Activated T-cell treated with anti-CD3 and anti-CD28 coated beads, Interleukin-2, amount 50 U/mL, for 24 hours (primary cell): ENCODE data around the gene ISCA2.
"Not testable (repeated sequence)": the region's sequence is repeated elsewhere in the genome, so short reads cannot be mapped to it uniquely, and the experiment has no call there.

Experiments used
- DNase-seq: peaks from one replicate; pipeline ENCODE4 v3.0.0-alpha.2; 2020
- H3K27ac Mint-ChIP-seq: 2 replicates; pipeline ENCODE4 v1.8.0; 2020; ENCODE audit warnings: mild to moderate bottlenecking, mixed read lengths
- H3K27me3 Mint-ChIP-seq: 2 replicates; pipeline ENCODE4 v1.8.0; 2020; ENCODE audit warnings: mixed read lengths
- H3K36me3 Mint-ChIP-seq: 2 replicates; pipeline ENCODE4 v1.8.0; 2020; ENCODE audit warnings: low read depth, mixed read lengths
- H3K4me1 Mint-ChIP-seq: 2 replicates; pipeline ENCODE4 v1.8.0; 2020; ENCODE audit warnings: low read depth, mixed read lengths
- H3K4me3 Mint-ChIP-seq: 2 replicates; pipeline ENCODE4 v1.8.0; 2020; ENCODE audit warnings: mild to moderate bottlenecking, moderate library complexity, mixed read lengths
- H3K9me3 Mint-ChIP-seq: 2 replicates; pipeline ENCODE4 v1.8.0; 2020; ENCODE audit warnings: mixed read lengths

ISCA2 gene

DNA sequence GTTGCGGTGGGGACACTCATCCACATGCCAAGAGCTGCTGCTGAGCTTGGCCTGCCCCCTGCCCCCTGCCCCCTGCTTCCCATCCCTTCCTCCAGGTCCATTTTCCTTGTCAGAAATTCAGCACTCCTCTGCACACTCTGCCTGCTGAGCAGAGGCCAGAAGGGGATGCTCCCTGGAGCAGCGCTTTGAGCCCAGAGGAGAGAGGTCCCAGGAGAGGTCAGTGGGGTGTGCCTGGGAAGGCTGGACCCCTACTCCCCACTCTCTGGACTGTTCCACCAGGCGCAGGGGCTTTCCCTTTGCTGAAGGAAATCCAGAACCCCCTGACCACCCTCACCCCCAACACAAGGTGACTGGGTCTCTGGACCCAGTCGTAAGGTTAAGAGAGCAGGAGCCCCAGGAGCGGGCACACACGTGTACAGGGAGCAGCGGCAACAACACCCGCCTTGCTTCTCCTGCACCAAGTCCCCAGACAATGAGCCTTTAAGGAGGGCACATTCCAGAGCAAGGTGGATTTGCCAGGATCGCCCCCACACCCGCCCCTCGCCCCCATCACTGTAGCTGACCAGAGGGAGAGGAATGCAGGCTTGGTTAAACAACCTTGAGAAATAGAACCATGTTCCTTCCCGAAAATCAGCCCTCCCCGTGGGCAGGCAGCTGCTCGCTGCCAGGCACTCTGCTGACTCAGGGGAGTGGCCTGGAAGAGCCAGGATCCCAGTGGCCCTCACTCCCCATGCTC, 30.7 kb downstream of the ISCA2 start:
- DNase-seq: no peak
- H3K36me3 Mint-ChIP-seq: no peaks in the 10 kb centered on the region
- no peaks in the 10 kb centered on the region for H3K9me3 Mint-ChIP-seq
- no peak overlapping the region for H3K27ac Mint-ChIP-seq
- H3K4me3 Mint-ChIP-seq: no peak overlapping the region
- H3K27me3 Mint-ChIP-seq: peaks cover 2% of the 10 kb centered on the region
- H3K4me1 Mint-ChIP-seq: no peaks in the 10 kb centered on the region

DNA sequence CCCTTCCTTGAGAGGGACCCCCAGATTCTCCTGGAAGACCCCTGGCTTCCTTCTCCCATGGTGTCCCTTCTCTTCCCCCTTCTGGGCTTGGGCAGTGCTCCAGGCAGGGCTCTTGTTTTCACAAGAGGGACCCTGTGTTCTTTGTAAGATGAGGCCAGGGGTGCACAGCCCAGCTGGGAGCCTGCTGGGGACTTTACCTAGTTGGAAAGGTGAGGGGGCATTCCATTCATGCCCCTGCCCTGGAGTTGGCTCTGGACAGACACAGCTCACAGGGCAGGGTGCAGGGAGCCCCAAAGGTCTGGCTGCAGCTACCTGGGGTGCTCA, 31.2 kb downstream of the ISCA2 start:
- no peak for DNase-seq
- Mint-ChIP-seq H3K9me3 (no peaks in the 10 kb centered on the region), H3K4me3 (no peak overlapping the region), H3K27ac (no peak overlapping the region), H3K4me1 (no peaks in the 10 kb centered on the region), H3K27me3 (peaks cover 2% of the 10 kb centered on the region), H3K36me3 (no peaks in the 10 kb centered on the region)

DNA sequence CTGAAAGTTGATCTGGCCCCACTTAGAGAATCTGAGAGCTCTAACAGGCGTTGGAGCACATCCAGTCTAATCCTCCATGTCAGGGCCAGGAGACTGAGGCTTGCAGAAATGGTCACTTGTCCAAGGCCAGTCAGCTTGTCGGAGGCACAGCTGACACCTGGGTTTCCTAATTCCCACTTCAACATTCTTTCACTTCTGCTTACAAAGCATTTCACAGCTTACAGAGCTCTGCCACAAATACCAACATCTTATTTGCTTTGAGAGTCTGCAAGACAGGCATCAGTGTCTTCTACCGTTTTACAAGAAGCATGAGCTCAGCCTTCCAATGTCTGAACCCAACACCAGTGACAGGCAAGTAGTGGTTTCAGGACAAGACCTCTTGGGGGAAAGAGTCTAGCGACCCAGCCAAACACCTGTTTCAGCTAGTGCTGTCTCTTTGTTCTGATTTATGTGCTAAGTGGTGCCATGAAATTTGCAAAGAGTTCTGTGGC, 31.8 kb downstream of the ISCA2 start:
- Mint-ChIP-seq H3K27ac (no peak overlapping the region), H3K36me3 (no peaks in the 10 kb centered on the region)

DNA sequence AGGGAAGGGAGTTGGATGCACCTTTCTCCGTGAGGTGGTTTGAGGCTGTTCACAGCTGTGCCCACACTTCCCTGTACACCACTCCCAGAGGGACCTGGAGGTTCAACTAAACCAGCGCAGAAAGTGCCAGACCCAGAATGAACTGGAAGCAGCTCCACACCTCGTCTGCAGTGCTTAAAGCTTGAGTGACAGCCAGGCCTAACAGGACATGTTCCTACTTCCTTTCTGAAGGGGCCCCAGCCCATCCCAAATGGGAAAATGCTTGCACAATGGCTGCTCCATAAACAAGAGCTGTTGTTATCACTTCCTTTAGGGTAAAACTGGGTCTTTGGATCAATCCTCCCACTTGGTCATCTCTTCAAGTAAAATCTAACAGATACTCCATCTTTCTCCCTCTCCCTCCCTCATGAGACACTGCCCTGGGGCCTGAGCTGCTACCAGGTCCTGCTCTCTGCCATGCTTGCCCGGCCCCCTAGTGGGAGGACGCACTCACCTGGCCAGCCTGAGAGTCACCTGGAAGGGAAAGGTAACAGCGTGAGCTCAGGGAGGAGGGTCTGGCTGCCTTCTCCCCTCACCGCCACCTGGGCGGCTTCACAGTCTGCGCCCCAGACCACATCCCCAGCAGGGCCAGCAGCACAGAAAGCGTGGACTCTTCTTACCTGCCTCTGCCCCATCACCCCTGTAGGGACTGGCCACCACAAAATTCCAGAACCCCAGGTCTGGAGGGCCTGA, 33.5 kb downstream of the ISCA2 start:
- H3K4me1 Mint-ChIP-seq: no peaks in the 10 kb centered on the region
- no peaks in the 10 kb centered on the region for H3K9me3 Mint-ChIP-seq
- H3K27ac Mint-ChIP-seq: no peak overlapping the region
- no peak overlapping the region for H3K4me3 Mint-ChIP-seq
- DNase-seq: no peak
- H3K27me3 Mint-ChIP-seq: peaks cover 2% of the 10 kb centered on the region
- H3K36me3 Mint-ChIP-seq: no peaks in the 10 kb centered on the region

More for the DNA sequence above, 31.8 kb downstream of the ISCA2 start:
- no peaks in the 10 kb centered on the region for H3K9me3 Mint-ChIP-seq
- no peak for DNase-seq
- peaks cover 2% of the 10 kb centered on the region for H3K27me3 Mint-ChIP-seq
- H3K4me3 Mint-ChIP-seq: no peak overlapping the region
- H3K4me1 Mint-ChIP-seq: no peaks in the 10 kb centered on the region

DNA sequence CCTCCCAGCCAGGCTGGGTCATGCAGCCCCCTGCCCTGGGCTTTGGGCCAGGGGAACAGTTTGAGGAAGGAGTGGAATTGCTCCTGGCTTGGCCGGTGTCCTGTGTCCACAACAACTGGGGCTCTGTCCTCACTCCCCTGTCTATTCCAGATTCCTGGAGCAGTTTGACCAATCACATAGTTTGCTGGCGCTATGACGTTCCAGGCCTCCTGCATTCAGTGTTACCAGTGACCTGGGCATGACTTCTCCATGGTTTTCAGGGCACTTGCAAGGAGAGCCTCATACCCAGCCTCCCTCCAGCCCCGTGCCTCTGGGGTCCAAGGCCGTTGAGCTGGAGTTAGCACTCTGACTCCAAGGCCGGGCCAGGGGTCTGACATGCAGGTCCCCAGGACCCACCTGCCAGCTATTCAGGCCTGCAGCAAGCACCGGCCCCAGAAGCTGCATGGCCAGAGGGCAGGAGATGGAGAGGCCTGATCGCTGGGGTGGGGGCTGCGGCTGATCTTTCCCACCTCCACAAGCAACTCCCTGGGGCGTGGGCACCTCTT, 34.2 kb downstream of the ISCA2 start:
- Mint-ChIP-seq H3K27ac (no peak overlapping the region), H3K27me3 (peaks cover 2% of the 10 kb centered on the region), H3K36me3 (no peaks in the 10 kb centered on the region), H3K4me3 (no peak overlapping the region), H3K4me1 (no peaks in the 10 kb centered on the region), H3K9me3 (no peaks in the 10 kb centered on the region)
- no peak for DNase-seq

DNA sequence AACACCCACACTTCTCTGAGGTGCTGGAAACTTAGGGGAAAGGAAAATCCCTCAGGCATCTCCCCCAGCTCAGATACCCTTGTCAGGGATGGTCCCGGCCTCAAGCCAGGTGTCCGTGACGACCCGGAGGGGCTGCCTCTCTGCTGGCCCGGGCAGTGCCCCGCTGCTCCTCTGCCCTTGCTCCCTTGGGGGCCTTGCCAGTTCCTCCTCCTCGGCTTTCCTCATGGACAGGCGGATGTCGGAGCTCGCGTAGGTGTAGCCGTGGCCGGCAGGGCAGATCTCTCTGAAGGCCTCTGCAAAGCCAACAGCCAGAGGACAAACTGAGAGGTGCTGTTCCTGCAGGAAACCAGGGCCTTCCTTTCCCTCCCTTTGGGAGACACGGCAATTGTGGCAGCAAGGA, 34.8 kb downstream of the ISCA2 start:
- Mint-ChIP-seq H3K4me1 (peaks cover 3% of the 10 kb centered on the region), H3K27ac (no peak overlapping the region), H3K4me3 (no peak overlapping the region), H3K36me3 (no peaks in the 10 kb centered on the region), H3K9me3 (no peaks in the 10 kb centered on the region), H3K27me3 (peaks cover 2% of the 10 kb centered on the region)
- DNase-seq: no peak

DNA sequence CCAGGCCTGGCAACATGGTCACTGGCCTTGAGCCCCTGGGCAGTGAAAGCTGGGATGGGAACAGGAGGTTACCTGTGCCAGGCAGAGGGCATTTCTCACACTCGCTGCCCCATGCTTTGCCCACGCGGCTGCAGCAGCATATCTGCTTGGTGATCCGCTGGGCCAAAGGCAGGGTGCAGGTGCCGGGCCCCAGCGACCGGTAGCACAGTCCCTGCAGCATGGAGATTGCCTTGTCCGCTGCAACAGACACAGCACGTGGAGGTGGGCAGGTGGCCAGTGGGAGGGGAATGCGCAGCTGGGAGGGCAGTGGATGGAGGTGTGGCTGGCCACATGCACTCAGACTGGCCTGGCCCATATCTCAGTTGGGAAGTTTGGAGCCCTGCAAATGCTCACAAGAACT, 35.3 kb downstream of the ISCA2 start:
- peaks cover 2% of the 10 kb centered on the region for H3K27me3 Mint-ChIP-seq
- H3K27ac Mint-ChIP-seq: no peak overlapping the region
- H3K4me1 Mint-ChIP-seq: peaks cover 5% of the 10 kb centered on the region
- no peak for DNase-seq
- H3K9me3 Mint-ChIP-seq: no peaks in the 10 kb centered on the region
- no peaks in the 10 kb centered on the region for H3K36me3 Mint-ChIP-seq
- H3K4me3 Mint-ChIP-seq: no peak overlapping the region

DNA sequence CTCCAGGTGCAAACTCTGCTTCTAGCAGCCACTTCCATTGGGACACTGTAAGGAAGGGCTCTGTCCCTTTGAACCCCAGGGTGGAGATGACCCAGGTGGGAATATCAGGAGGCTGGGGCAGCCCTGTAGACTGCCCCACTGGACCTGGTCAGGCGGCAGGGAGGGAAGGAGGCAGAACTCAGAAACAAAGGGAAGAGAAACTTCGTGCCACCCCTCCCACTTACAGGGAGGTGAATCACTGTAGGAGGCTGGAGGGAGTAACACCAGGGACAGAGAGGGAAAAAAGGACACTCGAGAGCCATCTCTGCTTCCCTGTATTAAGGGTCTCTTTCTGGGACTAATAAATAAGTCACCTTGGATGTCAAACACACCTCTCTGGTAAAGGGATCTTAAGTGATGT, 37.4 kb downstream of the ISCA2 start:
- H3K4me3 Mint-ChIP-seq: no peak overlapping the region
- no peak for DNase-seq
- H3K4me1 Mint-ChIP-seq: peaks cover 5% of the 10 kb centered on the region
- no peak overlapping the region for H3K27ac Mint-ChIP-seq
- no peaks in the 10 kb centered on the region for H3K36me3 Mint-ChIP-seq
- no peaks in the 10 kb centered on the region for H3K27me3 Mint-ChIP-seq
- H3K9me3 Mint-ChIP-seq: no peaks in the 10 kb centered on the region

DNA sequence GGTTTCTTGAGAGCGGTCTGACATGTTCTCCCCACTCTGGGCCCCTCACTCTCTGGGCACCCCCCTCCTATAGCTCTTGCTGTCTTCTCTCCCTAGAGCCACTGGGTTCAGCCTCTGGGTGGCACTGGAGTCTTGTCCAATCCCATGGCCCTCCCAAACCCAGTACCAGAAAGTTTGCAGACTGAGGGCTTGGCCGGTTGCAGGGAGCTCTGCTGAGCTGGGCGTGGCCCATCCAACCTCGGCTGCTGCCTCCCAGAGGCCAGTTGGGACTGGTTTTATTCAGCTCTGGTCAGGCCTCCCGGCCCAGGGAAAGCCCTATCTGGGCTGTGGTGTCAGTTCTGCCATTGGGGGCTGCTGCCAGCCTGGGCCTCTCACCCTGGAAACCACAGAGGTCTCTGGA, 37.9 kb downstream of the ISCA2 start:
- peaks cover 5% of the 10 kb centered on the region for H3K4me1 Mint-ChIP-seq
- H3K27ac Mint-ChIP-seq: no peak overlapping the region
- no peaks in the 10 kb centered on the region for H3K9me3 Mint-ChIP-seq
- no peak overlapping the region for H3K4me3 Mint-ChIP-seq
- no peaks in the 10 kb centered on the region for H3K36me3 Mint-ChIP-seq
- DNase-seq: no peak
- no peaks in the 10 kb centered on the region for H3K27me3 Mint-ChIP-seq

DNA sequence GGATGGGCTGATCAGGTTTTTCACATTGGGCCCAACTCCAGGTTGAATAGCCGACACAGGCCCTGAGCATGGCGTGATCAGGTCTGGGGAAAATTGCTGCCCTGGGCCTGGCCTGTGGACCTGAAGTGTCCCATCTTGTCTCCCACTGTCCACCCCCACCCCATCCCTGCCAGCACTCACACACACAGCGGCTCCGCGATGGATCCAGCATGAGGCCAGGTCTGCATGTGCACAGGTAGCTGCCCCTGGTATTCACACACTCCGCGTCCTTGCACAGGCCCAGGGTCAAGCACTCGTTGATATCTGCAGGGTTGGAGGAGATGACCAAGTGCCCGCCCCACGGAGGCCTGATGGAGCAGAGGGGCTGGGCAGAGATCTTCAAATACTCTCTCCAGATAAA, 38.7 kb downstream of the ISCA2 start:
- H3K4me1 Mint-ChIP-seq: peaks cover 5% of the 10 kb centered on the region
- no peaks in the 10 kb centered on the region for H3K27me3 Mint-ChIP-seq
- H3K9me3 Mint-ChIP-seq: no peaks in the 10 kb centered on the region
- DNase-seq: no peak
- no peaks in the 10 kb centered on the region for H3K36me3 Mint-ChIP-seq
- no peak overlapping the region for H3K4me3 Mint-ChIP-seq
- no peak overlapping the region for H3K27ac Mint-ChIP-seq

DNA sequence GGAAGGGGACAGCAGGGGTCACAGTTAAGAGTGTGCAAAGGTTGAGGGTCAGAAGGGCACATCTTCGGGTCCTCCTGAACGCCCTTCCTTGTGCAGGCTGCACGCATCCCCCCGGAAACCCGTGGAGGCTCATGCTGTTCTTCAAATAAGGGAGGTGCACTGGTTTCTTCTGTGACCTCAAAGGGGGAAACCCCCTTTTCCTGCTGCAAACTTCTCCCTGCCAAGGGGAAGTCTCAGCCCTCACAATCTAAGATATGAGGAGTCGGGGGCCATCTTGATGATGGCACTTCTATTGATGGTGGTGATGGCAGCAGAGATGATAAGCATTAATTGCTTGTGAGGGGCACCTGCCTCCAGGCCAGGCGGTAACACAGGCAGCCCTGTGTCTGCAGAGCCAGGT, 40.0 kb downstream of the ISCA2 start:
- Mint-ChIP-seq H3K27me3 (no peaks in the 10 kb centered on the region), H3K4me1 (peaks cover 5% of the 10 kb centered on the region), H3K4me3 (no peak overlapping the region), H3K36me3 (no peaks in the 10 kb centered on the region), H3K27ac (no peak overlapping the region), H3K9me3 (no peaks in the 10 kb centered on the region)
- no peak for DNase-seq

DNA sequence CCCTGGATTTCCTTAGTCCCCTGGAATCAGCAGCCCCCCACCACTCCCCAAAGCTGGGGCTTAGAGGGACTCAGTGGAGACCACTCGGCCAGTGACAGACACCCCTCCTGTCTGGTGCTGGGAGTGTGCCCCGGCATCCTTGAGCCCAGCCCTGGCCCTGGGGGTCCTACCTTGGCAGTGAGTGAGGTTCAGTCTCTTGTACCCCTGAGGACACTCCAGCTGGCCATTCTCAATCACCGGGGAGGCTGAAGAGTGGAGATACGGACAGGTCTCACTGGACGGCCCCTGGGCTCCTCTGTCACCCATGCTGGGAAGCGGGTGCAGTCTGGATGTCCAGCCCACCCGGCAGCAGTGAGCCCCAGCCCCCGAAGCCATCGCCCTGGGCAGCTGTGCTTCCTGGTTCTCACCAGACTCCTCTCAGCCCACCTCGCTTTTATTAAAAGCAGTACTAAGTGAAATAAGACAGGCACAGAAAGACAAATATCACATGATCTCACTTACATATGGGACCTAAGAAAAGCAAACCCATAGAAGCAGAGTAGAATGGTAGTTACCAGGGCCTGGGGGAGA, 42.3 kb downstream of the ISCA2 start:
- Mint-ChIP-seq H3K27ac (no peak overlapping the region), H3K9me3 (no peaks in the 10 kb centered on the region), H3K4me3 (no peak overlapping the region), H3K36me3 (no peaks in the 10 kb centered on the region), H3K27me3 (no peaks in the 10 kb centered on the region), H3K4me1 (peaks cover 5% of the 10 kb centered on the region)
- DNase-seq: no peak

DNA sequence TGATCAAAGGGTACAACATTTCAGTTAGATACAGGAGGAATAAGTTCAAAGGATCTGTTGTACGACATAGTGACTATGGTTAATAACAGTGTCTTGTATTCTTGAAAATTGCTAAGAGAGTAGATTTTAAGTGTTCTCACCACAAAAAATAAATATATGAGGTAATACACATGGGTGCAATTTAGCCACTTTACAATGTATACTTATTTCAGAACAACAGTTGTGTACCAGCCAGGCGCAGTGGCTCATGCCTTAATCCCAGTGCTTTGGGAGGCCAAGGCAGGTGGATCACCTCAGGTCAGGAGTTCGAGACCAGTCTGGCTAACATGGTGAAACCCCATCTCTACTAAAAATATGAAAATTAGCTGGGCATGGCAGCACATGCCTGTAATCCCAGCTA, 42.8 kb downstream of the ISCA2 start:
- not testable (repeated sequence) for H3K9me3 Mint-ChIP-seq, DNase-seq, H3K27me3 Mint-ChIP-seq, H3K4me1 Mint-ChIP-seq, H3K4me3 Mint-ChIP-seq, H3K27ac Mint-ChIP-seq, H3K36me3 Mint-ChIP-seq

DNA sequence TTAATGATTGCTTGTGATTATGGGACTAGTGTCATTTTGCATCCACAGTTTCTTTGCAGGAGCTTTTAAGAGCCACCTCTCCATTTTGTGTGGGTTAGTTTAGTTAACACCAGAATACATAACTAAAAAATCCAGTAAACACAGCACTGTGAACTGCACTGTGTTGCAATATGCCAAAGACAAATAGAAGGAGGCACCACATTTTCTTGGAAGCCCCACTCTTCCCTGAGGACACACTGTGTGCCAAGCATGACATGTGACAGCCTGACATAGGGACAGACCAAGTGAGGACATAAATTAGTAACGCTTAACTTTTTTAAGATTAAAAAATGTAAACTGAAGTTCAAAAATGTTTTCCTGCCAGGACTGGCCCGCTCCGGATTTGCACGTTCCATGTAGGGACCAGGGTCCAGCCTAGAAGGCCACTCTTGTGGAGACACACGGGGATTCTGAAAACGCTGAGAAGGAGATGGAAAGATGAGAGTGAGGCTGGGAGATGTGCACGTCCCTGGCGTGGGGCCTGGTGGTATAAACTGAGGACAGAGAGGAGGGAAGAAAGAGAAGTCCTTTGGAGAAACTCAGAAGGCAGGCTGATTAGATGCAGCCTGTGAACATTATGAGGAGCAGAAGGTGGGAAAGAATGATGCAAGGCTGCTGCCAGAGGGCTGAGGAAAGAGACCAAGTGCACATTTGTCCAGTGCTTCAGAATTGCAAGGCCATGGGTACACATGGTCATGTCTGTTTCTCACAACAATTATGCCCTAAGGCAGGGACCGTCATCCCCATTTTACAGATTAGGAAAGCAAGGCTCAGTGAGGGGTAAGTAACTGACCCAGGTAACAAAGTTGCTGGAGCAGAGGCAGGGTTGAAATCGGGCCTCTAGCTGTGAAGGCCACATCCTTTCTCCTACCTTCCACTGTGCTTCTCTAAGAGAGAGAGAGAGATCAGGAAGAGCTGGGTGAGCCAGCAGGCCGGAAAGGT, 45.1 kb downstream of the ISCA2 start:
- no peaks in the 10 kb centered on the region for H3K4me1 Mint-ChIP-seq
- DNase-seq: no peak
- H3K27me3 Mint-ChIP-seq: no peaks in the 10 kb centered on the region
- H3K27ac Mint-ChIP-seq: no peak overlapping the region
- H3K36me3 Mint-ChIP-seq: no peaks in the 10 kb centered on the region
- H3K9me3 Mint-ChIP-seq: no peaks in the 10 kb centered on the region
- H3K4me3 Mint-ChIP-seq: no peak overlapping the region
